22Rv1 (cell line): ENCODE measurements around the gene DNAJC4.

Source experiments
- H3K27ac ChIP-seq: fragments of 450-650 bp; 2 replicates; pipeline ENCODE4 v1.5.1; 2017
- ZFX ChIP-seq: fragments of 450-650 bp; IDR thresholded peaks from 2 replicates; pipeline ENCODE4 v1.6.1; 2017; ENCODE audit warnings: antibody characterized with exemption, borderline replicate concordance
- TF ChIP-seq, protein P1 (sequence below): fragments of 450-650 bp; IDR thresholded peaks from 2 replicates; pipeline ENCODE4 v1.5.1; 2017; ENCODE audit warnings: mild to moderate bottlenecking

The DNAJC4 gene

GRCh38 chr11:64209563-64209843 is 20.8 kb upstream of the DNAJC4 start:
- no peak overlapping the region for H3K27ac ChIP-seq
- TF ChIP-seq ZFX, result no peak
- TF ChIP-seq, protein P1, sequence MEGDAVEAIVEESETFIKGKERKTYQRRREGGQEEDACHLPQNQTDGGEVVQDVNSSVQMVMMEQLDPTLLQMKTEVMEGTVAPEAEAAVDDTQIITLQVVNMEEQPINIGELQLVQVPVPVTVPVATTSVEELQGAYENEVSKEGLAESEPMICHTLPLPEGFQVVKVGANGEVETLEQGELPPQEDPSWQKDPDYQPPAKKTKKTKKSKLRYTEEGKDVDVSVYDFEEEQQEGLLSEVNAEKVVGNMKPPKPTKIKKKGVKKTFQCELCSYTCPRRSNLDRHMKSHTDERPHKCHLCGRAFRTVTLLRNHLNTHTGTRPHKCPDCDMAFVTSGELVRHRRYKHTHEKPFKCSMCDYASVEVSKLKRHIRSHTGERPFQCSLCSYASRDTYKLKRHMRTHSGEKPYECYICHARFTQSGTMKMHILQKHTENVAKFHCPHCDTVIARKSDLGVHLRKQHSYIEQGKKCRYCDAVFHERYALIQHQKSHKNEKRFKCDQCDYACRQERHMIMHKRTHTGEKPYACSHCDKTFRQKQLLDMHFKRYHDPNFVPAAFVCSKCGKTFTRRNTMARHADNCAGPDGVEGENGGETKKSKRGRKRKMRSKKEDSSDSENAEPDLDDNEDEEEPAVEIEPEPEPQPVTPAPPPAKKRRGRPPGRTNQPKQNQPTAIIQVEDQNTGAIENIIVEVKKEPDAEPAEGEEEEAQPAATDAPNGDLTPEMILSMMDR, result no peak

GRCh38 chr11:64210301-64211020 is 19.9 kb upstream of the DNAJC4 start:
- no peak overlapping the region for H3K27ac ChIP-seq
- TF ChIP-seq, protein P1, result no peak
- TF ChIP-seq ZFX, result no peak

DNA sequence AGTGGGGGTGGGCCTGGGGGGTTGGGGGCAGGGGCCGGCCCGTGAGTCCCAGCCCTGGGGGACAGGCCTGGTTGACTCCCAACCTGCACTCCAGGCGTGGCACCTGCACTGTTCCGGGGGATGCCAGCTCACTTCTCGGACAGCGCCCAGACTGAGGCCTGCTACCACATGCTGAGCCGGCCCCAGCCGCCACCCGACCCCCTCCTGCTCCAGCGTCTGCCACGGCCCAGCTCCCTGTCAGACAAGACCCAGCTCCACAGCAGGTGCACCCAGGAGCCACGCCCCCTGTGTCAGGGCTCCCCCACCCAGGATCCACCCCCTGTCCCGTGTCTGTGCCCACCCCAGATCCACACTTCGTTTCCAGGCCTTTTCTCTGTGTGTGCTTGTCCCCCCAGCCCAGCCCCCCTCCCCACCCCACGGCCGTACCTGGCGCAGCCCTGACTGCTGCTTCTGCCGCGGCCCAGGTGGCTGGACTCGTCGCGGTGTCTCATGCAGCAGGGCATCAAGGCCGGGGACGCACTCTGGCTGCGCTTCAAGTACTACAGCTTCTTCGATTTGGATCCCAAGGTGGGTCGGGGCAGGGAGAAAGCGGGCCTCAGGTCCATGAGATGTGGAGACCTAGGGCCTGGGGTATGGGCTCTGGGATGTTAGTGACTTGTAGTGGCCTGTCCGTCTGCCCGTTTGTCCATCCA is 19.0 kb upstream of the DNAJC4 start:
- H3K27ac ChIP-seq, result no peak overlapping the region
- no peak for TF ChIP-seq ZFX
- TF ChIP-seq, protein P1, result no peak

- TF ChIP-seq, protein P1, result no peak
- TF ChIP-seq ZFX, result no peak
- no peak overlapping the region for H3K27ac ChIP-seq
These were observed 13.5 kb upstream of the DNAJC4 start for GRCh38 chr11:64216879-64217278.

- TF ChIP-seq ZFX, result no peak
- TF ChIP-seq, protein P1, result no peak
- peak overlapping the region; percentile 95 for H3K27ac ChIP-seq
These were observed 11.6 kb upstream of the DNAJC4 start for GRCh38 chr11:64218628-64219353.

DNA sequence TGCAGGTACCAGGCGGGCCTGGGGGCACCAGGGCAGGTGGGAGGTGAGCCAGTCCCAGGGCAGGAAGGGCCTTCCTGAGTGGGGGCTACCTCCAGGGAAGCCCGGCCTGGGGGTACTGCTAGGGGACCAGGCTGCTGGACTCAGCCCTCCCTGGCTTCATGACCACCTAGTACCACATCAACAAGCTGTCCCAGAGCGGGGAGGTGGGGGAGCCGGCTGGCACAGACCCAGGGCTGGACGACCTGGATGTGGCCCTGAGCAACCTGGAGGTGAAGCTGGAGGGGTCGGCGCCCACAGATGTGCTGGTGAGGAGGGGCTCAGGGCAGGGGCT is 11.0 kb upstream of the DNAJC4 start:
- H3K27ac ChIP-seq, result peak overlapping the region; percentile 95
- TF ChIP-seq, protein P1, result no peak
- TF ChIP-seq ZFX, result no peak

- peak overlapping the region; percentile 95 for H3K27ac ChIP-seq
- TF ChIP-seq, protein P1, result no peak
- no peak for TF ChIP-seq ZFX
These were observed 10.6 kb upstream of the DNAJC4 start for GRCh38 chr11:64219755-64220154.
